Activated CD8-positive, alpha-beta T cell treated with anti-CD3 and anti-CD28 coated beads for 36 hours (primary cell): Measurements from ENCODE around the gene LYL1. TPM values are rescaled to one million over a fixed set of nuclear protein-coding genes. Genes with fewer than 3 reads are reported as not detected.

Experiments used
- ATAC-seq: fragments of 200-7000 bp; cut with Tn5 transposase; one replicate; pipeline ENCODE4 v1.10.0; 2021; ENCODE audit warnings: mild to moderate bottlenecking, moderate library complexity
- CTCF ChIA-PET: fragments of 350-600 bp; sonication (Branson Sonifier 250); formaldehyde crosslinking; loops from one replicate; lab custom pipeline; 2021; ENCODE audit warnings: antibody characterized with exemption; lab: Charles Lee
- POLR2A ChIA-PET: fragments of 350-600 bp; sonication (Branson Sonifier 250); formaldehyde crosslinking; loops from one replicate; lab custom pipeline; 2021; ENCODE audit warnings: antibody characterized with exemption; lab: Charles Lee
- DNase-seq: peaks from one replicate; pipeline ENCODE4 v3.0.0-alpha.2; 2020
- H3K27ac Mint-ChIP-seq: one replicate; pipeline ENCODE4 v1.8.0; 2021; ENCODE audit warnings: mild to moderate bottlenecking, mixed read lengths
- H3K27me3 Mint-ChIP-seq: one replicate; pipeline ENCODE4 v1.8.0; 2021; ENCODE audit warnings: mixed read lengths
- H3K36me3 Mint-ChIP-seq: one replicate; pipeline ENCODE4 v1.8.0; 2021; ENCODE audit warnings: low read depth, mixed read lengths
- H3K4me1 Mint-ChIP-seq: one replicate; pipeline ENCODE4 v1.8.0; 2021; ENCODE audit warnings: low read depth, mixed read lengths
- H3K4me3 Mint-ChIP-seq: one replicate; pipeline ENCODE4 v1.8.0; 2021; ENCODE audit warnings: mild to moderate bottlenecking, moderate library complexity, mixed read lengths
- H3K9me3 Mint-ChIP-seq: one replicate; pipeline ENCODE4 v1.8.0; 2021; ENCODE audit warnings: mixed read lengths
- intact Hi-C: fragments of 100-400 bp; cut with micrococcal nuclease; formaldehyde crosslinking; loops from one replicate; pipeline ENCODE4 v1.10.0; 2022
- total RNA-seq, 2 experiments: library from RNA; stranded (reverse); gene quantifications; one replicate each; pipeline ENCODE4 v1.2.3, GENCODE V29; 2021
- TF ChIP-seq, protein P1 (sequence below): fragments of 200-600 bp; IDR thresholded peaks from one replicate; pipeline ENCODE4 v1.8.0; 2022; ENCODE audit warnings: antibody characterized with exemption, mild to moderate bottlenecking

Gene LYL1
- total RNA-seq, 2 experiments from 2014 or later: 3.9 to 4.8 TPM

DNA sequence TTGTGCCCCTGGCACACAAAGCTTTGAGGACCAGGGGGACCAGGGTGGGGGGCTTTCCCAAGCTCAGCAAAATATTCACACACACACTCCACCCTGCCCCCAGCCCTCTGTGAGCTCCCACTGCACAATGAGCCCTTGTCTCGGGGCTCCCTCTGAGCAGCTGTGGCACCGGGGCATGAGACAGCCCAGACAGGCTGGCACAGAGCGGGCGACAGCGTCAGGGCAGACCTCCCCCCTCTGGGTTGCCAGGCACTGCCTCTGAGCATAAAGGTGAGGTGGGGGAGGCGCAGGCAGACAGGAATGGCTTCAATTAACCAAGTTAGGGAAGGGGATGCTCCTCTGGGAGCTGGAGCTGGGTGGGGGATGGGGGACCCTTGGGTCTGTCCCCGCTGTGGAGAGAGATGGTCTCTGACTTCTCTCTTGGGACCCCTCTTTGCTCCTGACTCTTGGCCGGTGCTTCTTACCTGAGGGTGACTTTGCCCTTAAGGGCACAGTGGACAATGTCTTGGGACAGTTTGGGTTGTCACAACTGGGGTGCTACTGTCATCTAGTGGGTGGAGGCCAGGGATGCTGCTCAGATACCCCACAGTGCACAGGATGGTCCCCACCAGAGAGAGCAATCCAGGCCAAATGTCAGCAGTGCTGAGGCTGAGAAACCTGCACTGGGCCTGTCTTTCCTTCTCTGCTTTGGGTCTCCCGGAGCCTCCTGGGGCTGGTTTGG, 30.3 kb downstream of the LYL1 start:
- ChIA-PET POLR2A (no interaction called here), CTCF (interaction anchor here (1.7 to 3.0 kb wide), 5 partner anchors 11 to 107 kb away, joined by 4 to 30 read pairs (median 6); no protein-coding TSS in a partner anchor)
- intact Hi-C loops: no loop called here
- Mint-ChIP-seq H3K4me1 (no peaks in the 10 kb centered on the region), H3K27ac (no peak overlapping the region), H3K36me3 (no peaks in the 10 kb centered on the region), H3K9me3 (no peaks in the 10 kb centered on the region), H3K27me3 (no peaks in the 10 kb centered on the region), H3K4me3 (no peak overlapping the region)
- no peak for DNase-seq
- TF ChIP-seq, protein P1, sequence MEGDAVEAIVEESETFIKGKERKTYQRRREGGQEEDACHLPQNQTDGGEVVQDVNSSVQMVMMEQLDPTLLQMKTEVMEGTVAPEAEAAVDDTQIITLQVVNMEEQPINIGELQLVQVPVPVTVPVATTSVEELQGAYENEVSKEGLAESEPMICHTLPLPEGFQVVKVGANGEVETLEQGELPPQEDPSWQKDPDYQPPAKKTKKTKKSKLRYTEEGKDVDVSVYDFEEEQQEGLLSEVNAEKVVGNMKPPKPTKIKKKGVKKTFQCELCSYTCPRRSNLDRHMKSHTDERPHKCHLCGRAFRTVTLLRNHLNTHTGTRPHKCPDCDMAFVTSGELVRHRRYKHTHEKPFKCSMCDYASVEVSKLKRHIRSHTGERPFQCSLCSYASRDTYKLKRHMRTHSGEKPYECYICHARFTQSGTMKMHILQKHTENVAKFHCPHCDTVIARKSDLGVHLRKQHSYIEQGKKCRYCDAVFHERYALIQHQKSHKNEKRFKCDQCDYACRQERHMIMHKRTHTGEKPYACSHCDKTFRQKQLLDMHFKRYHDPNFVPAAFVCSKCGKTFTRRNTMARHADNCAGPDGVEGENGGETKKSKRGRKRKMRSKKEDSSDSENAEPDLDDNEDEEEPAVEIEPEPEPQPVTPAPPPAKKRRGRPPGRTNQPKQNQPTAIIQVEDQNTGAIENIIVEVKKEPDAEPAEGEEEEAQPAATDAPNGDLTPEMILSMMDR: no peak
- no peak for ATAC-seq

DNA sequence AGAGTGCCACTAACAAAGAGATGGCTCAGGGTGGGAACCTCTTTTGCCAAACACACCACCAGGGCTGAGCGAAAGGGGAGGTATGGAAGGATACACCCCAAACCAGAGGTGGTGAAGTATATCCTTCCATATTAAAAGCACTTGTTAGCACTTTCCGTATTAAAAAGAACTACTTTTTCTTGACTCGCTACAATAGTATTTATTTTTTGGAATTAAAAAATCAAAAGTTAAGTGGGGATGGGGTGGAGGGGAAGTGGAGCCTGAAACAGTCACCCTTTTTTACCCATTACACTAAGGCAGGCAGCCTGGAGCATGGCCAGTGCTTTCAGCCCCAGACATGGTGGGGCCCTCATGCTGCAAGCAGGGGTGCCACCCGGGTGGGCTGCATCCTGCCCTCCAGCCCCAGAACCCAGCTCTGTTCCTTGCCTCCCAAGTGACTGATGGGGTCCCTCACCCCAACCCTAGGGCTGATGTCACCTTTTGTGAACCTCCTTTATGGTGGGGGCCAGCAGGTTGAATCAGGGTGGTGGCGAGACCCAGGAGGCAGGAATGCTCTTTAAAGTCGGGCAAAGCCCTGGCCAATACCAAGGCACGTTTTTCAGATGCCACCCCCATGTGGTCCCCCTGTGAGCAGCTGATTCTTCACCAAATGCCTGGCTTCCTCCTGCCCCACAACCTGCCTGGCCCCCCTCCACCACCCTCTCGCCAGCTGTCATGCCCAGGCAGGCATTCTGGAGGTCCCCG, 31.0 kb downstream of the LYL1 start:
- intact Hi-C loops: no loop called here
- H3K36me3 Mint-ChIP-seq: no peaks in the 10 kb centered on the region
- TF ChIP-seq, protein P1: no peak
- H3K9me3 Mint-ChIP-seq: no peaks in the 10 kb centered on the region
- ATAC-seq: no peak
- H3K4me1 Mint-ChIP-seq: no peaks in the 10 kb centered on the region
- ChIA-PET POLR2A (no interaction called here), CTCF (interaction anchor here (2.0 to 3.0 kb wide), 2 partner anchors 11 to 94 kb away, joined by 6 to 30 read pairs; no protein-coding TSS in a partner anchor)
- H3K27ac Mint-ChIP-seq: no peak overlapping the region
- H3K27me3 Mint-ChIP-seq: no peaks in the 10 kb centered on the region
- DNase-seq: no peak
- no peak overlapping the region for H3K4me3 Mint-ChIP-seq

DNA sequence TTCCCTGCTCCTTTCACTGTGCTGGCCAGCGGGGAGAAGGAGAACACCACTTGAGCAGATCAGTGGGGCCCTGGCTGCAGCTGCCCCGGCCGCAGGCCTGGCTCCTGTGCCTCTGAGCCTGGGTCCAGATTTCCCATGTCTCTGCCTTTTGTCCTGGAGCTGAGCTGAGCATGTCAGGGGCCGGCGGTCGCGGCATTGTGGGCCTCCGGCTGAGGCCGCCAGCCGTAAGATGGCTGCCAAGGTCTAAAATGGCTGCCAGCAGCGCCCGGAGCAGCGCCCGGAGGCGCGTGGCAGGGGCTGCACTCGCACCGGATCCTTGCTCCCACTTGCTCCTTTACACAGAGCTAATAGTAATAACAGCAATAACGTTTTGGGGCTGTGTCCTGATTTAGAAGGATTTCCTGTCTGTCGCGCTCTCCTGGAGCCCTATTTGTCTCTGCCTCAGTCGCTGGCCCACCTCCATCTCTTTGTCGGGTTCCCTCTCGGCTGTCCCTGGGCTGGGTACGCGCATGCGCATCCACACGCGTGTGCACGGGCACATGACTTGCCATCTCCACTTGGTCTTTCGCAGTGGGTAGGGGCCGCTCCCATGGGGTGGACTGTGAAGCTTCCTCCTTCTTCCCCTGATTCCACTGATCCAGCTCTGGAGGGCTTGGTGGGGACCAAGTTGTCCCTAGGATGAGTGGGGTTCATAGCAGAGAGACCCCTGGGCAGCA, 32.1 kb downstream of the LYL1 start:
- POLR2A ChIA-PET: no interaction called here
- H3K27me3 Mint-ChIP-seq: no peaks in the 10 kb centered on the region
- H3K4me3 Mint-ChIP-seq: no peak overlapping the region
- ATAC-seq: no peak
- H3K36me3 Mint-ChIP-seq: no peaks in the 10 kb centered on the region
- intact Hi-C loops: no loop called here
- no peaks in the 10 kb centered on the region for H3K4me1 Mint-ChIP-seq
- no peak overlapping the region for H3K27ac Mint-ChIP-seq
- no peaks in the 10 kb centered on the region for H3K9me3 Mint-ChIP-seq
- no peak for DNase-seq
- CTCF ChIA-PET: interaction anchor here (1.3 to 3.5 kb wide), 5 partner anchors 10 to 105 kb away, joined by 4 to 30 read pairs (median 7); no protein-coding TSS in a partner anchor
- TF ChIP-seq, protein P1: no peak

DNA sequence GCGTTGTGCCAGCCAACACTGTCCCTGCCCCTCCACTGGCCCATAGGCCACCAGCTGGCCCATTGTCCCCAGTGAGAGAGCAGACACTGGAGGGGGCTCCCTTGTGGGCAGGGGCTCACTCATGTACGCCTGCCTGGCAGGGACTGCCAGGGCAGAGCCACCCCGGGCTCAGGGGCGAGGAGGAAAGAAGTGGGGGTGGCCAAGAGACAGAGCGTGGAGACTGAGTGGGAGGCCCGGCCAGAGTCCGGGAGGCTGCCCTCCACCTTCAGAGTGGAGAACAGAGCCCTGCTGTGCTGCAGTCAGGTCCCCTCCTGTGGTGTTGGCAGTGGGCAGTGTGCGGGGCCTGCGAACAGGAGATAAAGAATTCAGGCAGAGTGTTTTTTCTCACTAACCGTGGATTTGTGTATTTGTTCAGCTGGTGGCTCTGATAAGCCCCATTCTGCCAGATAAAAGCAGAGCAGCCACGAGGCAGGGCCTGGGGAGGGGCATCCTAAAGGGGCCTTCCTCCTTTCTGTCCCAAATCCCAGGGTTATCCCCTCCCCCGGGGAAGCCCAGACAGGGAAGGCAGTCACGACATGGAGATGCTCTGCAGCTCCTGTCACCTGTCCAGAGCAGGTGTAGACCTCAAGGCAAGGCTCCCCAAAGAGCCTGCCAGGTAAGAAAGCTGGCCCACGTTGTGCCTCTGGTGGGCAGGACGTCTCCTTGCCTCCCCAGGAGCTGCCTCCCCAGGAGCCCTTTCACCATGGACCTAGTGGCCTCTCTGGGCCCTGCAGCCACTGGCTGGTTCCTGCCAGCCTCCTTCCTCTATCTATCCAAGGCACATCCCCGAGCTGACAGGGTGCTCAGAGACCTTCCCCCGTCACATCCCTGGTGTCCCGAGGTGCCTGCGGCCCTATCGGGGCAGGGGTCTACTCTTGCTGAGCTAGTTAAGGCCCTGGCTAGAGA, 33.0 kb downstream of the LYL1 start:
- no peak for DNase-seq
- intact Hi-C loops: no loop called here
- Mint-ChIP-seq H3K27me3 (no peaks in the 10 kb centered on the region), H3K4me3 (no peak overlapping the region), H3K9me3 (no peaks in the 10 kb centered on the region), H3K27ac (no peak overlapping the region), H3K36me3 (no peaks in the 10 kb centered on the region), H3K4me1 (no peaks in the 10 kb centered on the region)
- CTCF ChIA-PET: interaction anchor here (1.2 to 3.5 kb wide), 7 partner anchors 9 to 104 kb away, joined by 3 to 30 read pairs (median 7); no protein-coding TSS in a partner anchor
- TF ChIP-seq, protein P1: no peak
- ATAC-seq: no peak
- POLR2A ChIA-PET: no interaction called here
